Fibroblast of lung (primary cell): Measurements from ENCODE around the gene KRTAP10-1.

Experiments
- EZH2 ChIP-seq: IDR thresholded peaks from 2 replicates; pipeline ENCODE4 v1.5.1; 2012; ENCODE audit warnings: low read length, control low read depth, mild to moderate bottlenecking; ENCODE audit errors: missing control alignments
- TF ChIP-seq, protein P1 (sequence below), 2 donors: IDR thresholded peaks in 1 of 2; conservative IDR thresholded peaks in 1 of 2; 1 replicate in 1 of 2; 2 replicates in 1 of 2; pipeline ENCODE4 v1.5.1; 2011 to 2012; ENCODE audit warnings: low read length in 2 of 2, control low read depth in 1 of 2, inconsistent platforms in 1 of 2, low read depth in 1 of 2, mild to moderate bottlenecking in 1 of 2

- TF ChIP-seq, protein P1, sequence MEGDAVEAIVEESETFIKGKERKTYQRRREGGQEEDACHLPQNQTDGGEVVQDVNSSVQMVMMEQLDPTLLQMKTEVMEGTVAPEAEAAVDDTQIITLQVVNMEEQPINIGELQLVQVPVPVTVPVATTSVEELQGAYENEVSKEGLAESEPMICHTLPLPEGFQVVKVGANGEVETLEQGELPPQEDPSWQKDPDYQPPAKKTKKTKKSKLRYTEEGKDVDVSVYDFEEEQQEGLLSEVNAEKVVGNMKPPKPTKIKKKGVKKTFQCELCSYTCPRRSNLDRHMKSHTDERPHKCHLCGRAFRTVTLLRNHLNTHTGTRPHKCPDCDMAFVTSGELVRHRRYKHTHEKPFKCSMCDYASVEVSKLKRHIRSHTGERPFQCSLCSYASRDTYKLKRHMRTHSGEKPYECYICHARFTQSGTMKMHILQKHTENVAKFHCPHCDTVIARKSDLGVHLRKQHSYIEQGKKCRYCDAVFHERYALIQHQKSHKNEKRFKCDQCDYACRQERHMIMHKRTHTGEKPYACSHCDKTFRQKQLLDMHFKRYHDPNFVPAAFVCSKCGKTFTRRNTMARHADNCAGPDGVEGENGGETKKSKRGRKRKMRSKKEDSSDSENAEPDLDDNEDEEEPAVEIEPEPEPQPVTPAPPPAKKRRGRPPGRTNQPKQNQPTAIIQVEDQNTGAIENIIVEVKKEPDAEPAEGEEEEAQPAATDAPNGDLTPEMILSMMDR (conservative IDR thresholded peaks at IDR 0.05 in 1 of 2, IDR thresholded peaks at IDR 0.05 in 1 of 2; ENCODE audit: low read depth in 1 of 2, low read length in 2 of 2) = no peak
- no peak for TF ChIP-seq EZH2
Observed at GRCh38 chr21:44490405-44490804, 49.6 kb downstream of the KRTAP10-1 start.
